ENCODE data around the gene SYT3. TPM values are rescaled to one million over a fixed set of nuclear protein-coding genes. Genes with fewer than 3 reads are reported as not detected.
"Not testable (repeated sequence)": the region's sequence is repeated elsewhere in the genome, so short reads cannot be mapped to it uniquely, and the experiment has no call there.

SYT3 gene
- total RNA-seq, 1 donor from 2014 or later = 0.15 TPM

- intact Hi-C loops (cut with micrococcal nuclease) = no loop called here
- DNase-seq = no peak
- ATAC-seq = no peak
Measured at GRCh38 chr19:50644315-50644915, 4.7 kb upstream of the SYT3 start.

- intact Hi-C loops (cut with micrococcal nuclease) = no loop called here
- no peak for DNase-seq
- no peak for ATAC-seq
Measured at GRCh38 chr19:50640368-50640767, 687 bp upstream of the SYT3 start.

- DNase-seq = no peak
- intact Hi-C loops (cut with micrococcal nuclease) = no loop called here
- ATAC-seq = no peak
Measured at GRCh38 chr19:50638600-50638999, 1.1 kb downstream of the SYT3 start.

- ATAC-seq = no peak
- intact Hi-C loops (cut with micrococcal nuclease) = no loop called here
- no peak for DNase-seq
Measured at GRCh38 chr19:50636317-50637085, 3.2 kb downstream of the SYT3 start.

- no peak for DNase-seq
- no peak for ATAC-seq
- intact Hi-C loops (cut with micrococcal nuclease) = no loop called here
Measured at GRCh38 chr19:50633973-50634372, 5.7 kb downstream of the SYT3 start.

GRCh38 chr19:50633359-50633758, 6.3 kb downstream of the SYT3 start:
- ATAC-seq = no peak
- no peak for DNase-seq
- intact Hi-C loops (cut with micrococcal nuclease) = no loop called here

GRCh38 chr19:50632151-50632835, 7.4 kb downstream of the SYT3 start:
- no peak for DNase-seq
- intact Hi-C loops (cut with micrococcal nuclease) = no loop called here
- no peak for ATAC-seq

- DNase-seq (no peak), ATAC-seq (no peak)
- intact Hi-C loops (cut with micrococcal nuclease) = no loop called here
Measured at GRCh38 chr19:50629801-50630200, 9.9 kb downstream of the SYT3 start.

GRCh38 chr19:50629194-50629593, 10.5 kb downstream of the SYT3 start:
- intact Hi-C loops (cut with micrococcal nuclease) = no loop called here
- no peak for DNase-seq
- ATAC-seq = no peak

GRCh38 chr19:50628551-50628950, 11.1 kb downstream of the SYT3 start:
- ATAC-seq = no peak
- DNase-seq = no peak
- intact Hi-C loops (cut with micrococcal nuclease) = no loop called here

- intact Hi-C loops (cut with micrococcal nuclease) = no loop called here
- DNase-seq = no peak
- ATAC-seq = no peak
Measured at GRCh38 chr19:50628146-50628545, 11.5 kb downstream of the SYT3 start.

- DNase-seq = no peak
- intact Hi-C loops (cut with micrococcal nuclease) = no loop called here
Measured at GRCh38 chr19:50626795-50627194, 12.9 kb downstream of the SYT3 start.

GRCh38 chr19:50626011-50626410, 13.7 kb downstream of the SYT3 start:
- DNase-seq (no peak), ATAC-seq (no peak)
- intact Hi-C loops (cut with micrococcal nuclease) = no loop called here

More at GRCh38 chr19:50626795-50627194, 12.9 kb downstream of the SYT3 start:
- no peak for ATAC-seq

GRCh38 chr19:50624949-50625600, 14.6 kb downstream of the SYT3 start:
- intact Hi-C loops (cut with micrococcal nuclease) = no loop called here
- ATAC-seq (no peak), DNase-seq (no peak)

- ATAC-seq; intact Hi-C loops (cut with micrococcal nuclease); DNase-seq: not testable (repeated sequence)
Measured at GRCh38 chr19:50620394-50620906, 19.2 kb downstream of the SYT3 start.

GRCh38 chr19:50619184-50619583, 20.5 kb downstream of the SYT3 start:
- DNase-seq; ATAC-seq; intact Hi-C loops (cut with micrococcal nuclease): not testable (repeated sequence)

GRCh38 chr19:50618379-50618778, 21.3 kb downstream of the SYT3 start:
- ATAC-seq; intact Hi-C loops (cut with micrococcal nuclease); DNase-seq: not testable (repeated sequence)

GRCh38 chr19:50612504-50613404, 26.9 kb downstream of the SYT3 start:
- ATAC-seq; intact Hi-C loops (cut with micrococcal nuclease); DNase-seq: not testable (repeated sequence)
